VCaP (cell line): ENCODE data around the gene BCAS3.

ENCODE experiments used
- H3K27ac ChIP-seq: fragments of 450-650 bp; 2 replicates; pipeline ENCODE4 v1.5.1; 2017
- CTCF ChIP-seq: fragments of 450-650 bp; conservative IDR thresholded peaks from 2 replicates; pipeline ENCODE4 v1.5.1; 2017; ENCODE audit warnings: mild to moderate bottlenecking, moderate library complexity

BCAS3 gene

DNA sequence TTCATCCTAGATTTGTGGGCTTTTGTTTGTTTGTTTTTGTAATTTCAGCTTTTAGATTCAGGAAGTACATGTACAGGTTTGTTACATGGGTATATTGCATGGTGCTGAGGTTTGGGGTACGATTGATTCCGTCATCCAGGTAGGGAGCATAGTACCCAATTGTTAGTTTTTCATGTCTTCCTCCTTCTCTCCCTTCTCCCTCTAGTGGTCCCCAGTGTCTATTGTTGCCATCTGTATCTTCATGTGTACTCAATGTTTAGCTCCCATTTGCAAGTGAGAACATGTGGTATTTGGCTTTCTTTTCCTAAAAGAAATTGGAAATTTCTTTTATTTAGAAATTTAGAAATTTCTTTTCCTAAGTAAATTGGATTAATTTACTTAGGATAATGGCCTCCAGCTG, 37.1 kb upstream of the BCAS3 start:
- TF ChIP-seq CTCF, result peak; percentile 61
- no peak overlapping the region for H3K27ac ChIP-seq

- TF ChIP-seq CTCF, result no peak
- no peak overlapping the region for H3K27ac ChIP-seq
These were observed 36.5 kb upstream of the BCAS3 start for GRCh38 chr17:60641126-60641525.

DNA sequence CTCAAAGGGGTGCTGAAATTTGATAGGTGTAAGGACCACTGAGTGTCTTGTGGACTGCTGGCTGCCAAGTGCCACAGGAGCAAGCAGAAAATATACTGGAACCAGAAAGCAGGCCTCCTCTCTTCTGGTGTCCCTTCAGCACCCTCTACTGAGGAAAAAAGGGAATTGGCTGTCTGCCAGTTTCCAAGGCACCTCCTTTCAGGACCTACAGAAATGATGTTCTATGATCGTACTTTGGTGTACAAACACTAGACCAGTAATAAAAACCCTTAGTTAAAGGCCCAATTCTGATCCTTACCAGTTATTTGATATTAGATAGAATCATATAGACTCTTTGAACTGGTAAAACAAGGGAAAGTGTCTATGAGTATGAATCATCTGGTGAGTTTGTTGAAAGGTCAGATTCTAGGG, 35.8 kb upstream of the BCAS3 start:
- TF ChIP-seq CTCF, result peak; percentile 52
- H3K27ac ChIP-seq, result no peak overlapping the region

- no peak overlapping the region for H3K27ac ChIP-seq
- TF ChIP-seq CTCF, result no peak
These were observed 31.6 kb upstream of the BCAS3 start for GRCh38 chr17:60645918-60646523.

DNA sequence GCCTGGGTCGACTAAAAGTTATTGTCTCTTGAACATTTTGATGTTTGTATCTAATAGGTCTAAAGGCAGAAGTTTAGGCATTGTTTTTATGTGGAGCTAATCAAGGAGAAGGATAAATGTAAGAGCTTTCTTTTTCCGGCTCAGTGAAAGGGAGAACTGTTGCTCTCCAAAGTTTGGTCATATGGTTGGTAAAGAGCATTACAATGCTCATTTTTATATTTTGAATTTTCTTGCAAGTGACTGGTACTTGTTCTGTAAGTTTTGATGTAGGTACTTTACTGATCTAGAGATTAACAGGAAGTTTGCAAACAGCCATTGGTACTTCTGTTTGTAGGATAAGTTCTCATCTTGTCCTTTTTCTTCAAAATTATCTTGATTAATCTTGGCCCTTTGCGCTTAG, 30.9 kb upstream of the BCAS3 start:
- H3K27ac ChIP-seq, result no peak overlapping the region
- TF ChIP-seq CTCF, result no peak

- TF ChIP-seq CTCF, result no peak
- H3K27ac ChIP-seq, result no peak overlapping the region
These were observed 29.9 kb upstream of the BCAS3 start for GRCh38 chr17:60647705-60648104.

DNA sequence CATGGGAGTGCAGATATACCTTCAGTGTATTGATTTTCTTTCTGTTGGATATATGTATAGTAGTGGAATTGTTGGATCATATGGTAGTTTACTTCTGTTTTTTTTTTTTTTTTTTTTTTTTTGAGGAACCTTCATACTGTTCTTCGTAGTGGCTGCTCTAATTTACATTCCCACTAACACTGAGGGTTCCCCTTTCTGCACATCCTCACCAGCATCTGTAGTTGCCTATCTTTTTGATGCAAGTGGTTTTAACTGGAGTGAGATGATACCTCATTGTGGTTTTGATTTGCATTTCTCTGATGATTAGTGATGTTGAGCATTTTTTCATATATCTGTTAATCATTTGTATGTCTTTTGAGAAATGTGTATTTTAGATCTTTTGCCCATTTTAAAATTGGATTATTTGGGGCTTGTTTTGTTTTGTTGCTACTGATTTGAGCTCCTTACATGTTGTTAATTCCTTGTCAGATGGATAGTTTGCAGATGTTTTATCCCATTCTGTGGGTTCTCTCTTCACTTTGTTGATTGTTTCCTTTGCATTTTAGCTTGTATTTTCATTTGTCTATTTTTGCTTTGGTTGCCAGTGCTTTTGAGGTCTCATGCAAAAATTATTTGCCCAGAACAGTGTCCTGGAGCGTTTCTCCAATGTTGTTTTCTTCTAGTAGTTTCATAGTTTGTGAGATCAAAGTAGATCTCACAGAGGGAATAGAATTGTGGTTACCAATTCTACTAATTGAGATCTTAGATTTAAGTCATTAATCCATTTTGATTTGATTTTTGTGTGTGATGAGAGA, 25.0 kb upstream of the BCAS3 start:
- H3K27ac ChIP-seq, result no peak overlapping the region
- no peak for TF ChIP-seq CTCF
